Measurements from ENCODE around the gene TRPM8. TPM values are rescaled to one million over a fixed set of nuclear protein-coding genes. Genes with fewer than 3 reads are reported as not detected.

TRPM8 gene
- polyA plus RNA-seq, 1 donor (not counting 4 experiments of a cell fraction or from before 2014, with no cell fraction given) = 0.04 TPM

- FAIRE-seq (no peak), DNase-seq (ENCODE audit: low read depth, low spot score) (no peak)
- H3K27ac ChIP-seq (ENCODE audit: control insufficient read depth, insufficient read depth, low read length) = no peak overlapping the region
- dilution Hi-C loops (cut with MboI; ENCODE audit: extremely low pct_ligation_motif_present, low sequenced_read_pairs) = no loop called here
- H4K20me1 ChIP-seq (ENCODE audit: control insufficient read depth, extremely low read depth, insufficient read depth, low read length) = no peaks in the 10 kb centered on the region
- TF ChIP-seq EZH2 (IDR thresholded peaks at IDR 0.05; ENCODE audit: low read length) (no peak), CTCF (optimal IDR thresholded peaks at IDR 0.05 in 1 of 3, IDR thresholded peaks at IDR 0.05 in 1 of 3, conservative IDR thresholded peaks at IDR 0.05 in 1 of 3; ENCODE audit: extremely low read depth in 1 of 3, insufficient read depth in 2 of 3, low read length in 3 of 3) (no peak)
- no peak overlapping the region for H2AFZ ChIP-seq (ENCODE audit: control insufficient read depth, low read length)
- no peaks in the 10 kb centered on the region for H3K79me2 ChIP-seq (ENCODE audit: control insufficient read depth, insufficient read depth, low read length)
- no peak overlapping the region for H3K4me2 ChIP-seq (ENCODE audit: control insufficient read depth, extremely low read depth, insufficient read depth, low read depth, low read length)
- no peaks in the 10 kb centered on the region for H3K9me3 ChIP-seq (ENCODE audit: control insufficient read depth, low read depth, low read length)
- H3K27me3 ChIP-seq (ENCODE audit: control insufficient read depth, extremely low read depth, insufficient read depth, low read length) = peaks cover 14% of the 10 kb centered on the region
- H3K9ac ChIP-seq (ENCODE audit: control insufficient read depth, extremely low read depth, insufficient read depth, low read length) = no peak overlapping the region
- no peaks in the 10 kb centered on the region for H3K36me3 ChIP-seq (ENCODE audit: control insufficient read depth in 2 of 2, extremely low read depth in 1 of 2, insufficient read depth in 2 of 2, low read length in 2 of 2)
- no peak overlapping the region for H3K4me3 ChIP-seq (ENCODE audit: control insufficient read depth in 2 of 3, extremely low read depth in 1 of 3, insufficient read depth in 2 of 3, low read depth in 1 of 3, low read length in 3 of 3)
- no peaks in the 10 kb centered on the region for H3K9me1 ChIP-seq (ENCODE audit: control insufficient read depth, extremely low read depth, insufficient read depth, low read length)
- H3K4me1 ChIP-seq (ENCODE audit: control insufficient read depth, extremely low read depth, insufficient read depth, low read length) = no peaks in the 10 kb centered on the region
These were observed 15.3 kb upstream of the TRPM8 start for GRCh38 chr2:233901884-233902283.

GRCh38 chr2:233905945-233906344, 11.2 kb upstream of the TRPM8 start:
- no peak overlapping the region for H2AFZ ChIP-seq (ENCODE audit: control insufficient read depth, low read length)
- H3K36me3 ChIP-seq (ENCODE audit: control insufficient read depth in 2 of 2, extremely low read depth in 1 of 2, insufficient read depth in 2 of 2, low read length in 2 of 2) = no peaks in the 10 kb centered on the region
- no peak overlapping the region for H3K4me2 ChIP-seq (ENCODE audit: control insufficient read depth, extremely low read depth, insufficient read depth, low read depth, low read length)
- no peak overlapping the region for H3K9ac ChIP-seq (ENCODE audit: control insufficient read depth, extremely low read depth, insufficient read depth, low read length)
- peaks cover 9% of the 10 kb centered on the region for H3K27me3 ChIP-seq (ENCODE audit: control insufficient read depth, extremely low read depth, insufficient read depth, low read length)
- no peak for TF ChIP-seq CTCF (optimal IDR thresholded peaks at IDR 0.05 in 1 of 3, IDR thresholded peaks at IDR 0.05 in 1 of 3, conservative IDR thresholded peaks at IDR 0.05 in 1 of 3; ENCODE audit: extremely low read depth in 1 of 3, insufficient read depth in 2 of 3, low read length in 3 of 3)
- no peak for TF ChIP-seq EZH2 (IDR thresholded peaks at IDR 0.05; ENCODE audit: low read length)
- no peaks in the 10 kb centered on the region for H3K9me1 ChIP-seq (ENCODE audit: control insufficient read depth, extremely low read depth, insufficient read depth, low read length)
- no peaks in the 10 kb centered on the region for H3K79me2 ChIP-seq (ENCODE audit: control insufficient read depth, insufficient read depth, low read length)
- H3K9me3 ChIP-seq (ENCODE audit: control insufficient read depth, low read depth, low read length) = no peaks in the 10 kb centered on the region
- DNase-seq (ENCODE audit: low read depth, low spot score) (no peak), FAIRE-seq (no peak)
- no peak overlapping the region for H3K4me3 ChIP-seq (ENCODE audit: control insufficient read depth in 2 of 3, extremely low read depth in 1 of 3, insufficient read depth in 2 of 3, low read depth in 1 of 3, low read length in 3 of 3)
- dilution Hi-C loops (cut with MboI; ENCODE audit: extremely low pct_ligation_motif_present, low sequenced_read_pairs) = no loop called here
- H4K20me1 ChIP-seq (ENCODE audit: control insufficient read depth, extremely low read depth, insufficient read depth, low read length) = no peaks in the 10 kb centered on the region
- H3K4me1 ChIP-seq (ENCODE audit: control insufficient read depth, extremely low read depth, insufficient read depth, low read length) = no peaks in the 10 kb centered on the region
- H3K27ac ChIP-seq (ENCODE audit: control insufficient read depth, insufficient read depth, low read length) = no peak overlapping the region

Measured in keratinocyte (primary cell).